Breast epithelium (tissue), 4 donors: ENCODE measurements around the gene PDGFA. TPM values are rescaled to one million over a fixed set of nuclear protein-coding genes. Genes with fewer than 3 reads are reported as not detected.

Experiments
- DNase-seq, 2 donors: peaks; one replicate each; pipeline ENCODE4 v3.0.0-alpha.2; 2019; ENCODE audit warnings: low spot score in 2 of 2
- H3K27ac ChIP-seq, 2 donors: fragments of 200-600 bp; sonication (generic) in 1 of 2; one replicate each; pipeline ENCODE4 v1.5.1; 2016 to 2019; ENCODE audit warnings: mild to moderate bottlenecking in 1 of 2
- H3K27me3 ChIP-seq, 2 donors: fragments of 200-600 bp; sonication (generic) in 1 of 2; one replicate each; pipeline versions ENCODE4 v1.5.1 to v1.6.0; 2017 to 2019; ENCODE audit warnings: control low read depth in 1 of 2, mild to moderate bottlenecking in 1 of 2
- H3K36me3 ChIP-seq: fragments of 200-600 bp; one replicate; pipeline ENCODE4 v1.5.1; 2019
- H3K4me1 ChIP-seq, 2 donors: fragments of 200-600 bp; sonication (generic); one replicate each; pipeline ENCODE4 v1.5.1; 2016 to 2019; ENCODE audit warnings: control low read depth in 1 of 2
- H3K4me3 ChIP-seq, 3 donors: fragments of 200-600 bp; sonication (generic); 1 replicate in 2 of 3; 2 replicates in 1 of 3; pipeline ENCODE4 v1.5.1; 2016 to 2019; ENCODE audit warnings: mild to moderate bottlenecking in 3 of 3, moderate library complexity in 2 of 3
- H3K9me3 ChIP-seq, 2 donors: fragments of 200-600 bp; sonication (generic) in 1 of 2; one replicate each; pipeline ENCODE4 v1.5.1; 2016 to 2019; ENCODE audit warnings: control low read depth in 1 of 2
- CTCF ChIP-seq, 3 donors: fragments of 450-650 bp; IDR thresholded peaks; one replicate each; pipeline ENCODE4 v1.5.1; 2016 to 2017; ENCODE audit warnings: antibody characterized with exemption in 3 of 3, mild to moderate bottlenecking in 3 of 3, moderate library complexity in 3 of 3
- POLR2A ChIP-seq: fragments of 450-650 bp; IDR thresholded peaks from one replicate; pipeline ENCODE4 v1.6.1; 2016; ENCODE audit warnings: antibody characterized with exemption, mild to moderate bottlenecking, moderate library complexity
- POLR2AphosphoS5 ChIP-seq, 3 donors: sonication (generic); formaldehyde crosslinking; IDR thresholded peaks; one replicate each; pipeline ENCODE4 v1.6.1; 2017; ENCODE audit warnings: antibody characterized with exemption in 3 of 3
- intact Hi-C: fragments of 100-400 bp; cut with DNase I; formaldehyde crosslinking; loops from one replicate; pipeline ENCODE4 v1.15.1; 2023; ENCODE audit warnings: low total_unique reads
- total RNA-seq, 3 donors: library from RNA; depleted of rRNA; stranded (reverse); fragments of >200 nt; gene quantifications; one replicate each; pipeline ENCODE4 v1.1.0, GENCODE V29; 2016

Gene PDGFA
- total RNA-seq, 3 donors from 2014 or later, result 19.8 to 33.4 (median 31.2) TPM

- Histone ChIP-seq H3K27me3 (no peaks in the 10 kb centered on the region), H3K27ac (no peak overlapping the region), H3K9me3 (no peaks in the 10 kb centered on the region), H3K4me1 (no peaks in the 10 kb centered on the region), H3K4me3 (no peak overlapping the region), H3K36me3 (no peaks in the 10 kb centered on the region)
- DNase-seq, result no peak
- TF ChIP-seq POLR2A, result no peak
- TF ChIP-seq POLR2AphosphoS5 (IDR thresholded peaks at IDR 0.05), result no peak
- no peak for TF ChIP-seq CTCF (IDR thresholded peaks at IDR 0.05)
- intact Hi-C loops, result no loop called here
Measured at GRCh38 chr7:564176-564865, 44.7 kb upstream of the PDGFA start.

DNA sequence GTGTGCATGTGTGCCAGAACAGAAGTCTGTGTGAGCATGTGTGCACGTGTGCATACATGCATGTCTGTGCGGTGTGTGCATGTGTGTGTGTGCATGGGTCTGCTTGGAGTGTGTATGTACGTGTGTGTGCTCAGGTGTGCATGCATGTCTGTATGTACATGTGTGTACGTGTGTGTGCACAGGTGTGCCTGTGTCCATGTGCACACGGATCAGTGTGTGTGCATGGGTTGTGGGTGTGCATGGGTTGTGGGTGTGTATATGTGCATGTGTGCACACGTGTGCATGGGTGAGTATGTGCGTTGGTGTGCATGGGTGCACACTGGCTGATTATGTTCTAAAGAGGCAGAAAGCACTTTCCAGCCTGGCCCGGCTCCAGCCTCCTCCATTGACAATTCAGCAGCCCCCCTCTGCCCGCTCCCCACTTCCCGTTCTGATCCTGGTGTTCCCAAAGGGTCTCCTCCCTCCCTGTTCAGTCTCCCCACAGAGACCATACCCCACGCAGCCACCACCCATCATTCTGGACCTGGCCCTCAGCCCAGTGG, 44.1 kb upstream of the PDGFA start:
- Histone ChIP-seq H3K4me1 (no peaks in the 10 kb centered on the region), H3K27me3 (no peaks in the 10 kb centered on the region), H3K9me3 (no peaks in the 10 kb centered on the region), H3K4me3 (no peak overlapping the region), H3K36me3 (no peaks in the 10 kb centered on the region), H3K27ac (no peak overlapping the region)
- DNase-seq, result no peak
- intact Hi-C loops, result no loop called here
- TF ChIP-seq POLR2AphosphoS5 (IDR thresholded peaks at IDR 0.05), result no peak
- no peak for TF ChIP-seq POLR2A
- TF ChIP-seq CTCF (IDR thresholded peaks at IDR 0.05), result no peak

DNA sequence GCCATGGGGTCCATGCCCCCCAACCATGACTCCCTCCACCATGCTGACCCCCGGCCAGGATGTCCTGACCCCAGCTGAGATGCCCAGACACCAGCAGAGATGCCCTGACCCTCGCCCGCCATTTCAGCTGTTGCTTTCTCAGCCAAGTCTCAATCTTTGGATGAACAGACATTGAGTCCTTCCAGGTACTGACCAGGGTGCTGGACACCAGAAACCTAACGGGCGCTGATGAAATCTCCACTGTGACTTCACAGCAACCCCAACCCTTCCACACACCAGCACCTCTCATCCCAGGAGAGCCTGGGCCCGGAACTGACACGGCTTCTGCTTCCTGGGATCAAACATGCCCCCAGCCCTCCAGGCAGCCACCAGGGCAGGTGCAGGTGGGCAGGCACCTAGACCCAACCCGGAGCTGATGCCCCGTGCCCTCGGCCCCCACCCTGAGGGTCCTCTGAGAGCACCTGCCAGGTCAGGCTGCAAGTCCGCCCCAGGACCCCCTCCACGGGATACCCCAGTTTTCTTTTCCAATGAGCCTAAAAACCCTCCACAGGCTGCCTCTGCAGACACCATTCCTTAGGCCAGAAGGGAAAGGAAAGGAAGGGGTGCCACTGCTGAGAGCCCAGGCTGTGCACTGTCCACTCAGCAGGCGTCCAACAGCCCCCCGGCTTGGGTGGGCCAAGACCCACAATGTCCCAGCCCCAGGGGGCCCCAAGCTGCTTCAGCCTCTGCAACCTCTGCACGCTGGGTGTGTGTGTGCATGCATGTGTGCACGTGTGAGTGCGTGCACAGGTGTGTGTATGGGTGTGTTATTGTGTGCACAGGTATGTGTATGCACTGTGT, 43.4 kb upstream of the PDGFA start:
- H3K9me3 ChIP-seq, result no peaks in the 10 kb centered on the region
- no peak for DNase-seq
- no peaks in the 10 kb centered on the region for H3K27me3 ChIP-seq
- no peak overlapping the region for H3K4me3 ChIP-seq
- H3K27ac ChIP-seq, result no peak overlapping the region
- H3K36me3 ChIP-seq, result no peaks in the 10 kb centered on the region
- no peaks in the 10 kb centered on the region for H3K4me1 ChIP-seq
- intact Hi-C loops, result no loop called here
- TF ChIP-seq CTCF (IDR thresholded peaks at IDR 0.05), result no peak
- TF ChIP-seq POLR2AphosphoS5 (IDR thresholded peaks at IDR 0.05), result no peak
- no peak for TF ChIP-seq POLR2A

- no peak overlapping the region for H3K27ac ChIP-seq
- no peaks in the 10 kb centered on the region for H3K4me1 ChIP-seq
- intact Hi-C loops, result no loop called here
- no peak for DNase-seq
- no peak overlapping the region for H3K4me3 ChIP-seq
- H3K36me3 ChIP-seq, result no peaks in the 10 kb centered on the region
- TF ChIP-seq POLR2A (no peak), CTCF (IDR thresholded peaks at IDR 0.05) (no peak), POLR2AphosphoS5 (IDR thresholded peaks at IDR 0.05) (no peak)
- no peaks in the 10 kb centered on the region for H3K27me3 ChIP-seq
- H3K9me3 ChIP-seq, result no peaks in the 10 kb centered on the region
Measured at GRCh38 chr7:562374-562675, 42.7 kb upstream of the PDGFA start.
